ENCODE measurements around the gene FHDC1. TPM values are rescaled to one million over a fixed set of nuclear protein-coding genes. Genes with fewer than 3 reads are reported as not detected.

The FHDC1 gene
- total RNA-seq, 1 experiment from 2014 or later, result 18.1 TPM

DNA sequence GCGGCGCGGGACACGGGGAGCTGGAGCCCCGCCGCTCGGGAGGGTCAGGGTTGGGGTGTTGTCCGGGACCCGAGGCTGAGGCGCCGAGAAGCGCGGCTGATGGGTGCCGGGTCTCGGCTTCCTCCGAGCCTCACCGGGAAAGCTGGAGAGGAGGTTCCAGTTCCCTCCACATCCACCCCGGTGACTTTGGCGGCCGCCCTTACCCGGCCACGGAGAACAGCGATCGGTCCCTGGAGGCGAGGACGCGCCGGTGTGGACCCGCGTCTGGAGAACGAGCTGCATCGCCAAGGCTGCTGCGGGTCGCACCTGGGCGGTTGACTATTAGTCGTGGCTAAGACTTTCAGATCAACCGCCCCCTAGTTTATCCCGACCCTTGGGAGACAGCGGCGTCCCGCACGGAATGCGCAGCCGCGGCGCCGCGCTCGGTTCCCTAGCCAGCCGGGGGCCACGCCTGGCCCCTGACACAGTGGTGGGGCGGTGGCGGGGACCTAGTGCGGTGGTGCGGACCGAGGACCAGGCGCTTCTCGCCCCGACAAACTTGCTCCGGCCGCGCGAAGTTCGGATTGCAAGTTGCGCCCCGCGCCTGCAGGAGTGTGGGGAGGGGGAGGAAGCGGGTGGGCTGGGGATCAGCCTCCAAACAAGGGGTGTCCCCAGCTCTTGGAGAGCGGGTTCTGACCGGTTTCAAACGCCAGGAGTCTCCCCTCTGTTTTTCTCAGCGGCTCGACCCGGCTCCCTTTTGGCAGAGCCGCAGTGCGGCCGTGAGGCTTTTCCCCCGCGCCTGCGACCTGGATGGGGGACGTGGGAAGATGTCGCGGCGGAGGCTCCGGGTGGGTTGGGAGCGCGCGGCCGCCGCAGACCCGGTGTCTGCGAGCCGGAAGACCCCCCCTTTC lies 568 bp downstream of the FHDC1 start (continued):
- TF ChIP-seq, protein P1, sequence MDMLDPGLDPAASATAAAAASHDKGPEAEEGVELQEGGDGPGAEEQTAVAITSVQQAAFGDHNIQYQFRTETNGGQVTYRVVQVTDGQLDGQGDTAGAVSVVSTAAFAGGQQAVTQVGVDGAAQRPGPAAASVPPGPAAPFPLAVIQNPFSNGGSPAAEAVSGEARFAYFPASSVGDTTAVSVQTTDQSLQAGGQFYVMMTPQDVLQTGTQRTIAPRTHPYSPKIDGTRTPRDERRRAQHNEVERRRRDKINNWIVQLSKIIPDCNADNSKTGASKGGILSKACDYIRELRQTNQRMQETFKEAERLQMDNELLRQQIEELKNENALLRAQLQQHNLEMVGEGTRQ (CRISPR knock-in tag; IDR thresholded peaks at IDR 0.05), result no peak; the same call in 1 of the 2 replicates
- TF ChIP-seq CDX4 (CRISPR knock-in tag; IDR thresholded peaks at IDR 0.05; ENCODE audit: borderline replicate concordance), result no peak
- TF ChIP-seq ETV6 (CRISPR knock-in tag; IDR thresholded peaks at IDR 0.05), result peak; percentile 16; the same call in 1 of the 2 replicates
- no peak for TF ChIP-seq AR (CRISPR knock-in tag; IDR thresholded peaks at IDR 0.05)
- TF ChIP-seq ZNF671 (CRISPR knock-in tag; IDR thresholded peaks at IDR 0.05), result no peak
- TF ChIP-seq MYBL2 (CRISPR knock-in tag; IDR thresholded peaks at IDR 0.05), result peak; percentile 58; the same call in 1 of the 2 replicates
- TF ChIP-seq ZNF138 (CRISPR knock-in tag; conservative IDR thresholded peaks at IDR 0.05), result no peak
- TF ChIP-seq STAT6 (CRISPR knock-in tag; conservative IDR thresholded peaks at IDR 0.05; ENCODE audit: low read depth), result no peak
- peak; percentile 12 for TF ChIP-seq TP53 (CRISPR knock-in tag; IDR thresholded peaks at IDR 0.05)
- TF ChIP-seq ZNF219 (CRISPR knock-in tag; IDR thresholded peaks at IDR 0.05; ENCODE audit: borderline replicate concordance), result no peak
- no peak for TF ChIP-seq IRF2 (CRISPR knock-in tag; IDR thresholded peaks at IDR 0.05; ENCODE audit: borderline replicate concordance, low read depth)
- TF ChIP-seq KAT7 (CRISPR knock-in tag; IDR thresholded peaks at IDR 0.05; ENCODE audit: borderline replicate concordance), result 0 out of 2 replicates have a peak, but pooled peaks have one; percentile 13
- TF ChIP-seq CREM (CRISPR knock-in tag; IDR thresholded peaks at IDR 0.05), result no peak
- TF ChIP-seq FOXP1 (CRISPR knock-in tag; IDR thresholded peaks at IDR 0.05; ENCODE audit: borderline replicate concordance), result no peak
- no peak for TF ChIP-seq ZNF416 (CRISPR knock-in tag; IDR thresholded peaks at IDR 0.05)

DNA sequence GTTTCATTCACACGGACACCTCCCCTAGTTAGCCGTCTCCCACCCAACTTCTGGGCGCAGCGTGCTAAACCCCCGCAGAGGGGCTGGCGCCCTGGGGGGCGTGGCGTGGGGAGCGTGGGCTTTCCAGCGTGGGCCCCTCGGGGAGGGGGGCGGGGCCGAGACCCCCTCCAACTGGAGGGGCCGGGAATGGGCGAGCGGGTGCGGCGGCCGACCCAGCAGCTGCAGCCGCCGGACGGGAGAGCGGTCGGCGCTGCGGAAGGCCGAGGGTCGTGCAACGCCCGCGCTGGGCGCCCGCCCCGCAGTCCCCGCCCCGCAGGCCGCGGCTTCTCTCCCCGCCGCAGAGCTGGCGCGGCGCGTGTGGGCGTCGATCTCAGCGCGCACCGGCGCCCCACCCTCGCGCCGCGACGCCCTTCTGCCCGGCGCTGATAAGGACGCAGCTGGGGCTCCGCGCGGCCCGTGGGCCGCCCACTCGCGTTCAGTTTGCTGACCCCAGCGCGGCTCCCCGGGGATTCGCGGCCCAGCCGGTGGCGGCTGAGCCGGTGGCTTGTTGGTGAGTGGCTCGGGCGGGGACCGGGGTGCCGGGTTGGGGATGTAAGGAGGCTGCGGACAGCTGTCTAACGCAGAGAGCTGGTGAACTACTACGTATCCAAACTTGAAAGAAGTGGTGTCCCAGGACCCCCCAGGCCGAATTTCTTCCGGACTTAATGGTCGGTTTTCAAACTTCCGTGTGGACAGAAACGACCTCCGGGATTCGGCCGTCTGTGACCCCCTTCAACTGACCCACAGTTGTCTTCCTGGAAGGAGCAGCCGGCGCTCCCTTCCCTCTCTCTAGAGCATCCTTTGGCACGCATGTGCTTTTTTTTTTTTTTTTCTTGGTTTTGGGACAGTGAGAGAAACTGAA lies 1.5 kb downstream of the FHDC1 start:
- no peak overlapping the region for H3K27ac Mint-ChIP-seq
- DNase-seq (ENCODE audit: low spot score), result peak; percentile 37

More for the DNA sequence above, 1.5 kb downstream of the FHDC1 start:
- Mint-ChIP-seq H3K27me3 (ENCODE audit: low read depth) (peaks cover 27% of the 10 kb centered on the region), H3K4me3 (peak overlapping the region; percentile 84), H3K9me3 (no peaks in the 10 kb centered on the region), H3K4me1 (peaks cover 49% of the 10 kb centered on the region), H3K36me3 (peaks cover 8% of the 10 kb centered on the region; the same call in 1 of the 2 replicates)
- ChIA-PET CTCF (interaction anchor here (1.2 to 3.1 kb wide), 5 partner anchors 13 to 190 kb away, joined by 4 to 26 read pairs (median 8); no protein-coding TSS in a partner anchor), POLR2A (interaction anchor here (0.5 to 3.2 kb wide), 3 partner anchors 38 to 158 kb away, joined by 3 to 18 read pairs (median 11); partner anchors contain the start of genes ARFIP1 and TIGD4)
- no peak for TF ChIP-seq CBFB (CRISPR knock-in tag; IDR thresholded peaks at IDR 0.05; ENCODE audit: low read depth)
- TF ChIP-seq, protein P2, sequence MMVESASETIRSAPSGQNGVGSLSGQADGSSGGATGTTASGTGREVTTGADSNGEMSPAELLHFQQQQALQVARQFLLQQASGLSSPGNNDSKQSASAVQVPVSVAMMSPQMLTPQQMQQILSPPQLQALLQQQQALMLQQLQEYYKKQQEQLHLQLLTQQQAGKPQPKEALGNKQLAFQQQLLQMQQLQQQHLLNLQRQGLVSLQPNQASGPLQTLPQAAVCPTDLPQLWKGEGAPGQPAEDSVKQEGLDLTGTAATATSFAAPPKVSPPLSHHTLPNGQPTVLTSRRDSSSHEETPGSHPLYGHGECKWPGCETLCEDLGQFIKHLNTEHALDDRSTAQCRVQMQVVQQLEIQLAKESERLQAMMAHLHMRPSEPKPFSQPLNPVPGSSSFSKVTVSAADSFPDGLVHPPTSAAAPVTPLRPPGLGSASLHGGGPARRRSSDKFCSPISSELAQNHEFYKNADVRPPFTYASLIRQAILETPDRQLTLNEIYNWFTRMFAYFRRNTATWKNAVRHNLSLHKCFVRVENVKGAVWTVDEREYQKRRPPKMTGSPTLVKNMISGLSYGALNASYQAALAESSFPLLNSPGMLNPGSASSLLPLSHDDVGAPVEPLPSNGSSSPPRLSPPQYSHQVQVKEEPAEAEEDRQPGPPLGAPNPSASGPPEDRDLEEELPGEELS (CRISPR knock-in tag; IDR thresholded peaks at IDR 0.05), result 0 out of 2 replicates have a peak, but pooled peaks have one; percentile 41
- no peak for TF ChIP-seq AR (CRISPR knock-in tag; IDR thresholded peaks at IDR 0.05)
- no peak for ATAC-seq

Measured in WTC11 (cell line).